Measurements from ENCODE around the gene ADIRF.
"Not testable (repeated sequence)": the region's sequence is repeated elsewhere in the genome, so short reads cannot be mapped to it uniquely, and the experiment has no call there.

The ADIRF gene

DNA sequence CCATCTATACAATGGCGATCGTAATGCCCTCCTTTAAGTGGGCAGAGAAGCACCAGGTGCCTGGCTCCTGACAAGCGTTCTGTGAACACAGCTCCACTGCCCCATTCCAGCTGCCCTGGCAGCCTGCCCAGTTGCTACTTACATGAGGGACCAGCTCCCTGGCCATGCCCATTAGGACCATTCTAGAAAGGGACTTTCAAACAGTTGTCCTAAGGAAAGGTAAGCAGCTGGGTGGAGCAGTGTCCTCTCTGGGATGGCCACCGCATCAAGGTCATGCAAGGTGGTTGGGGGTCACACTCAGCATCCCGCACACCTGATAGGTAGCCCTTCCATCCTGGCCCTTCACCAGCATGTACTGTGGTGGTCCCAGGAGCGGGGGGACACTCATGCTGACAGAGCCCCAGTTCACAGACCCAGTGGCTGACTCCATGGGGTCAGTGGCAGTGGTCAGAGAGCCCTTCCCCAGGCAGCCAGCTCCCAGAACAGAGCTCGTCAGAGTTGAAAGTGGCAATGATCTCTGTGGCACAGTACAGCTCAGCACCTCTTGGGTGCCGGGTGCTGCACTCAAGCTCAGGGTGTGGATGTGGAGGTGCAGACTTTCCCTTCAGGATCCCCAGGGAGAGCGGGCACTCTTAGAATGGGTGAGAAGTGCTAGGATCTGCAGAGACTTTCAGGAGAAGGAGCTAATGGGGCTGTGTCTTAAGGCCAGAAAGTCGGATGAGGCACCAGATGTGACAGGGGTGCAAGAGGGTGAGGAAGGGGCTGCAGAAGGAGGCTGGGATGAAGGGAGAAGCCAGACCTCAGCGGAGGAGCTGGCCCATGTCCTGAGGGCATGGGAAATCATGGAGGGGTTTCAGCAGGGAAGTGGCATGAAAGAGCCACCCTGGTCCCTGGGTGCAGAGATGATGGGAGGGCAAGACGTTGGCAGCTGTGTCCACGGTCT is 21.8 kb upstream of the ADIRF start:
- no peak for DNase-seq (ENCODE audit: low spot score)

DNA sequence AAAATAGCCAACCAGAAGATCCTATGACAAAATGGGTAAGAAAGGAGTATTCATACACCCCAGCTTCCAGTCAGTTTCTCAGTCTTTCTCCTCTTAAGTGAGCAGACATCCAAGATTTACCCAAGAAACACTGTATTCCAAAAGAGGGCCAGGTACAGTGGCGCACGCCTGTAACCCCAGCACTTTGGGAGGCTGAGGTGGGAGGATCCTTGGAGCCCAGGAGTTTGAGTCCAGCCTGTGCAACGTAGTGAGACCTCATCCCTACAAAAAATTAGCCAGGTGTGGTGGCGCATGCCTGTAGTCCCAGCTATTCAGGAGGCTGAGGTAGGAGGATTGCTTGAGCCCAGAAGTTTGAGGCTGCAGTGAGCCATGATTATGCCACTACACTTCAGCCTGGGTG is 20.5 kb upstream of the ADIRF start:
- not testable (repeated sequence) for DNase-seq (ENCODE audit: low spot score)

DNA sequence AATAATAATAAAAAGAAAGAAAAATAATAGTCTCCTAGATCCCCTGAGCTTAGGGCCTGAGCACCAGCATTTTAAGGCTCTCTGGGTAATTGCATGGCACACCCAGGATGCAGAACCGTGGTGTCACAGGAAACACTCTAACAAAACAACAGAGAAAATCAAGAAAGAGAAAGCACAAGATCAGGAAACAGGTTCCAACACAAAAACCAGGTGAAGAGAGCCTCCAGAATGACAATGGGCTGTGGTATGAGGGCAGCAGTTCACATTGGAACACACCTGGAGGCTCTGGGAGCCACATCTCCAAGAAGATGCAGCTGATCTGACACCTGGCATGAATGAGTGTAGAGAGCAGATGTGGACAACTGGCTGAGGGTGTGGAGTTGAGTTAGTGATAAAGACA is 17.9 kb upstream of the ADIRF start:
- no peak for DNase-seq (ENCODE audit: low spot score)

DNA sequence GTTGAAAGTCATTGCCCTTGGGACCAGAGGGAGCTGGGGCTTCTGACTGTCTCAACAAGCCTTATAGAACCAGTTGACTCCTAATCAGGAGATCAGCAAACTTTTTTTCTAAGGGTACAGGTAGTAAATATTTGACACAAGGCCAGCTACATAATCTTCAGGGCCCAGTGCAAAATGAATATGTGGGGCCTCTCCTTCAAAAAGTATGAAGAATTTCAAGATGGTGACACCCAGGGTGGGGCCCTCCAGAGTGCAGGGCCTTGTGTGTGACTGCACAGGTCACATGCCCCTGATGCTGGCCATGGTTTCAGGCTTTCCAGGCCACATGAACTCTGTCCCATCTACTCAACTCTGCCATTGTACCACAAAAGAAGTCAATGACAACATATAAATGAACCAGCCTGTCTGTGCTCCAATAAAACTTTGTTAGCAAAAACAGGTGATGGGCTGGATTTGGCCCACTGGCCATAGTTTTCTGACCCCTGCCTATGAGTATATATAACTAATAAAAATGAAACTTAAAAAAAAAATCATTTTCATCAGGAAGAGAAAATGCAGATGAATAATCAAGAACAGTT is 17.0 kb upstream of the ADIRF start:
- no peak for DNase-seq (ENCODE audit: low spot score)

DNA sequence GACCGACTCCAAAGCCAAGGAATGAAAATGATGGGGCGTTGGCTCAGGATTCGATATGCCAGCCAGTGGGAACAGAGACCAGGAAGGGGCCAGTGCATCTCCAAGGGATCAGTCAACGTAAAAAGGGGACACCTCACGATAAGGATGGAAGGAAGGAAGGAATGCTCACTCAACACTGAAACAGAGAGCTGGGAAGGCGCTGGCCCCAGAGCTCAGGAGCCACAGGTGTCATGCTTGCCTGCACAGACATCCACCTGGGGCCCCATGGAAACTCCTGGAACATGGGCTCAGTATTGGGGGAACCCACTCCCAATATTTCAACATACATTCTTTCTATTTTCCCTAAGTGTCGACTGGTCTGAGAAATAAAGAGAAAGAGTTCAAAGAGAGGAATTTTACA is 16.2 kb upstream of the ADIRF start:
- DNase-seq (ENCODE audit: low spot score), result no peak

DNA sequence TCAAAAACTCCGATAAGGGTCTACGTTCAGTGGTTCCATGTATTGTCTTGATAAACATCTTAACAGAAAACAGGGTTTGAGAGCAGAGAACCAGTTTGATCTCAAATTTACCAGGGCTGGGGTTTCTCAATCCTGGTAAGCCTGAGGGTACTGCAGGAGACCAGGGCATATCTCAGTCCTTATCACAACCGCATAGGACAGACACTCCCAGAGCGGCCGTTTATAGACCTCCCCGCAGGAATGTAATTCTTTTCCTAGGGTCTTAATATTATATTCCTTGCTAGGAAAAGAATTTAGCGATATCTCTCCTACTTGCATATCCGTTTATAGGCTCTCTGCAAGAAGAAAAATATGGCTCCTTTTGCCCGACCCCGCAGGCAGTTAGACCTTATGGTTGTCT is 15.6 kb upstream of the ADIRF start:
- DNase-seq (ENCODE audit: low spot score), result not testable (repeated sequence)

DNA sequence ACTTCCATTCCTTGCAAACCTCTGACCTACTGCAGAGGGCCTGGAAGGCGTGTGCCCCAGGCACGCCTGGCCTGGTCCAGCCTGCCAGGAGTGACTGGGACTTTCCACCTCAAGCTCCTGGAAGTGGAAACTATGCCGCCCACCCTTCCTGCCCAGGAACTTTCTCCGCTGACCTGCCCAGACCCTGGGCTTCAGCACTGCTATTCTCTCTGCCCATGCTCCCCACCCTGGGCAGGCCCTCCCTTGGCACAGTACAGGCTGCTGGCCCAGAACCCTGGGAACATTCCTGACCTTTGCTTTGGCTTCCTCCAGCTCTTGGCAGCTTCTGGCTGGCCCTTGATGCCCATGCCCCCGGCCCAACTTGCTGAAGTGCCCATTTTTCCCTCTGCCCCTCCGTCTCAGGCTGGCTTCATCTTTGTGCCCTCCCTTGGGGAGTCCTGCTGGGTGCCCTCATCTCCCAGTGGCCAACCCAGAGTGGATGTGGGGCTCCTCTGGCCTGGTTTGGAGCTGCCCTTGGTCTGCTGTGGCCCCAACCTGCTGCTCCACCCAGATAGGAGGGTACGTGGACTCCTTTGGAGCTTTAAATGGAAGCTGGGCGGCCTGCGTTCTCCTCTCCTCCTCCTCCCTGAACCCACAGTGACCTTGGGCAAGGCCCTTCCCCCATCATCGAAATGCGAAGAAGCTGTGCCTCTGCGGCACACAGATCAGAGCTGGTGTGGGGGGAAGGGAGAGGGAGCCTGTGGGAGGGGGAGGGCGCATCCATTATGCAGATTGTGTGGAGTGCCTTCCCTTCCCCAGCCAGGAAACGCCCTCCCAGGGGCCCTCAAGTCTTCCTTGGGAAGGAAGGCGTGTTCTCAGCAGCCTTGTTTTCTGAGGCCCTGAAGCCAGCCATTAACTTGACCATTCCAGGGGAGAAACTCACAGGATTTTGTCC is 14.3 kb upstream of the ADIRF start:
- peak; percentile 63 for DNase-seq (ENCODE audit: low spot score)

DNA sequence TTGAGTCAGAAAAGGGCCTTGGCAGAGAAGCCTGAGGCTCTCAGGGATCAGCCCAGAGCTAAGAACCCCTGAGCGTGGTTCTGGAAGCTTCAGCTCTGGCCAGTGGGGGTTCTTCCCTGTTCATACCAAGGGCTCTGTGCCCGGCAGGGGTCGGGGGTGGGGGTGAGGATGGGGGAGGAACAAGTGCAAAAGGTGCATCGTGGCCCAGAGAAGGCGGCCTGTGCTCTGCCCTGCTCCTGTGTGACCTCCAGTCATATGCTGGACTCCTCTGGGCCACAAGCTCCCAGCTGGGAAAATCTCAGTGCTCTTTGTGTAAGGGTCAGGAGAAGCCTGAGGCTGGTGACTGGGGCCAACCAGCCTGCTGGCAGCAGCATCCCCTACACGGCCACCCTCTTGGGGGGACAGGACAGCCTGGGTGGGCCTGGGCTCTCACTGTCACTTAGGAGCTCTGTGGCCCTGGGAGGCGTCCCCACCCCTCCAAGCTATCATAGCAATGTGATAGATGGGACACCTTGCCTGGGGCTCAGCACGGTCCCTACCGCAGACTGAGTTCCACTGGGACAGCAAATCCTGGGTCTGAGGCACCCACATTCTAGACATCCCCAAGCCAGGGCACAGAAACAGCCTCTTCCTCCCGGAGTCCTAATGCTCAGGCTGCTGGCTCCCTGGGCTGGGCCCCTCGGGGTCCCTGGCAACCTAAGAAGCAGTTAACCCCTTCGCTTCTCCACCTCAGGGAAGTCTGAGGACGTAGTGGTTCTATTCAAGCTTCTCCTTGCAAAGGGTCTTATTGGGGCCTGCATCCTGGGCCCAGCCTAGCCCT is 13.4 kb upstream of the ADIRF start:
- no peak for DNase-seq (ENCODE audit: low spot score)

DNA sequence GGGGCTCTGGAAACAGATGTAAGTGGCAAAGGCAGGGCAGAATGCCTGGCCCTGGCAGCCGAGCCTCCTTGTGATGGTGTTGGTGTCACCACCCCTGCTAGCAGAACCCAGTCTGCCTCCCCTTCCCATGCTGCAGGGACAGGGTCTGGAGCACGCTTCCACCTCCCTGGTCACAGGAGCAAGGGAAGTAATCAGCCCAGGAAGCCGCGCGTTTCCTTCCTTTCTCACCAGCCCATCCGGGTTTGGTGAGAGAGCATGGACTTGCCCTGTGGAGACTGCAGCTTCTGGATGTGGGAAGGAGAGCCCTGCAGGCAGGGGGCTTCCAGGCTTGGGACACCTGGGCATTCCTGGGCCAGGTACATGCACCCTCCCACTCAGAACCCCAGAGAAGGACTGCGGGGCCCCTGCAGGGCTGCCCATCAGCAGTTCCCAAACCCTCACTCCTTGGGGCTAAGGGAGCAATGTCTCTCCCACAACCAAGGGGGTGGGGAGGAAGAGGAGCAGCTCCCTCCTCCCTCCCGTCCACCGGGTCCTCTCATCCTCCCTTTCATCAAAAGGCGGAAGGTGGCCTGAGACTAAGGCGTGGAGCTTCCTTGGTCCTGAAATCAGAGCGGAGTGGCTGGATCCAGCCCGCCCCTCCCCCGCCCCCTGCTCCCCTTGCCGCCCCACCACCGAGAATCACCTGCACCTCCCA is 12.6 kb upstream of the ADIRF start:
- DNase-seq (ENCODE audit: low spot score), result no peak

DNA sequence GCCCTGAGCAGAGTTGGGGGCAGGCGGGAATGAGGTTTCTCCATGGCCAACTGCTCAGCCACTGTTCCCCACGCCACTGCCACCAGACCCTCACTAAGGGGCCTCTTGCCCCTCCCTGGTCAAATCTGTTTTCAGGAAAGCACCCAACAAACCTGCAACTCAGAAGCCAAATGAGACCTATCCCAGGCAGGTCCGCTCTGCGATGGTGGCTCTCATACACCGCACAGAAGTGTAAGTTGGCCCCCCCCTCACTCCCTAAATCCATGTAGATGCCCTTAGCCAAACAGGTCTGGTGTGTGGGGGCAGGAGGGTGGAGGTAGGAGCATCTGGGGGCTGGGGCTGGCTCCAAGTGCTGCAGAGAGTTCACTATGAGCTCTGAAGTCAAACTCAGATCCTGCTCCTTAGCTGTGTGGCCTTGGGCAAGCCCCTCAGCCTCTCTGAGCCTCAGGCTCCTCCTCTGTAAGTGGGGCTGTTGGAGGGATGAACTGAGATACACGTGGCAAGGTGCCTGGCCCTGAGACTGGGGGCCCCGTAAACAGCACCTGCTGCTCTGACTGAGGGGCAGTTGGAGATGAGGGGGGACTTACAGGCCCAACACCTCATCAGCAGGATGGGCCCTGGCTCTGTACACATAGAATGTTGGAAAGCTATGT is 12.0 kb upstream of the ADIRF start:
- no peak for DNase-seq (ENCODE audit: low spot score)

DNA sequence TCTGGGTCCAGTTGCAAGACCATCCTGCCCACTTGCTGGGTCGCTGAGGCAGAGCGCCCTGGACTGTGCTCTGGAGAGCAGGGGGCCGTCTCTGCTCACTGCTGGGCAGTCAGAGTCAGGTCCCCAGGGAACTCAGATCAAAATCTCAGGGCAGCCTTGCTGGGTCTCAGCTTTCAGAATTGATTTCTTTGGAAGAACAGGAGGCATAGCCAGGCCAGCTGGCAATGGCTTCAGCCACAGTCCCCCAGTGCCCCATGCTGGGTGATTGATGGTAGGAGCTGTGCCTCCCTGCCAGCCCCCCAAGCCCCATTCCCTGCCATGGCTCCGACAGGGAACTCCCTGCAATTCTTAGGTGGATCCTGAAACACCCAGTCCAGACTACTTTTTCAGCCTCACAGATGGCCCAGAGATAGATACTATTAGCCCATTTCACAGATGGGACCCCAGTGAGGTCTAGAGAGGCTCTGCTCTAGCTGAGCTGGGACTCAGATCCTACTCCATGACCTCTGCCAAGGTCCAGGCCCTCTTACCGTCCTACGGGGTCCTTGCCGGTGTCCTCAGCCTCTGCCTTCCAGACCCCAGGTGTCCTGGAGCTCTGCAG is 11.3 kb upstream of the ADIRF start:
- no peak for DNase-seq (ENCODE audit: low spot score)

DNA sequence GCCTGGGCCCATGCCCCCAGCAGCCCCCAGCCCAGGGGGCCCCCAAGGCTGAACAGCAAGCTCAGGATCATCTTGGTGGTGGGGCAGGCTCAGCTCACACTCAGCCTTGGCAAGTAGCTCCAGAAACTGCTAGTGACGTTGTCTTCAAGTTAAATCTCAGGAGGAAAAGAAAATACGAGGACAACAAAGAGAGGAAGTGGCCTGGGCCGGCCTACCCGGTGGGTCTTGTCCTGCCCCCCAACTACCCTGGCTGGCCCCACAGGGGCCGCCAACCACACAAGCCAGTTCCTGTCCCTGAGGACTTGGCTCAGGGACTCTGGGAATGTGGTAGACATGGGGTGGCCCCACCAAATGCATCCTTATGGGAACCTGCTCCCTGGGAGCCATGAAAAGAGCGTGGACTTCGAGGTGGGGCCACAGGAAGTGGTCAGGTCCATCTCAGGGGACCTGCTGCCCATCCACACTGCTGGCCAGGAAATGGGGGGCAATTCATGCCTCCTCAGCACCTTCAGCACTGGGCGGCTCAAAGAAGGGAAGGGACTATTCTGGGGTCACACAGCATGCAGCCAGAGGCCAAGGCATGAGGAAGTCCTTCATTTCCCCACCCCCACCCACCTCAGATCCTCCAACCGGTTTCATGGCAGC is 10.7 kb upstream of the ADIRF start, which contains the start of gene MMRN2:
TSS of gene MMRN2 (minus strand) at position 145 of the 645 bp plus-strand sequence. CDS start at position 71, 74 bp downstream.
- DNase-seq (ENCODE audit: low spot score), result no peak

DNA sequence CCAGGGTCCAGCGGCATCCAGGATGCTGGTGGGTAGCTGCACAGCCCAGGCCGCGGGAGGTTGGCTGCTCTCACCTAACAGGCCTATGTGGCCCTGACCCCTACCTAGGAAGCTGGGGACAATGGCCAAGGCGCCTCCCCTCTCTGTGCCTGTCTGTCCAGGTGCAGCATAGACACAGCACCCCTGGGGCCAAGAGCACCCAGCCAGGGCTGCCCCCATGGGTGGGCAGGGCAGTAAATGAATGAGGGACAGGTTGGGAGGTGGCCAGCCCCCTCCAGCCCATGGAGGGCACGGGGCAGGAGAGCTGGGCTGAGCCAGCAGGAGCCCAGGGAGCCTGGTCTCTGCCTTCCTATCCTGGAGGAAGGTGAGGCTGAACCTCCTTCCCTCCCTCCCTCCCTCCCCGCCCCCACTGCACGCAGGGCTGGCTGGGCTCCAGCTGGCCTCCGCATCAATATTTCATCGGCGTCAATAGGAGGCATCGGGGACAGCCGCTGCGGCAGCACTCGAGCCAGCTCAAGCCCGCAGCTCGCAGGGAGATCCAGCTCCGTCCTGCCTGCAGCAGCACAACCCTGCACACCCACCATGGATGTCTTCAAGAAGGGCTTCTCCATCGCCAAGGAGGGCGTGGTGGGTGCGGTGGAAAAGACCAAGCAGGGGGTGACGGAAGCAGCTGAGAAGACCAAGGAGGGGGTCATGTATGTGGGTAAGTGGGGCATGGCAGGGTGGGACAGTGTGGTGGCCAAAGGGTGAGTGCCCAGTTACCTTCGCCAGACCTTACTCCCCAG is 10.0 kb upstream of the ADIRF start, which contains the start of gene SNCG:
TSS of gene SNCG (plus strand) at position 484 of the 785 bp plus-strand sequence. CDS start at position 583, 99 bp downstream.
- DNase-seq (ENCODE audit: low spot score), result no peak

DNA sequence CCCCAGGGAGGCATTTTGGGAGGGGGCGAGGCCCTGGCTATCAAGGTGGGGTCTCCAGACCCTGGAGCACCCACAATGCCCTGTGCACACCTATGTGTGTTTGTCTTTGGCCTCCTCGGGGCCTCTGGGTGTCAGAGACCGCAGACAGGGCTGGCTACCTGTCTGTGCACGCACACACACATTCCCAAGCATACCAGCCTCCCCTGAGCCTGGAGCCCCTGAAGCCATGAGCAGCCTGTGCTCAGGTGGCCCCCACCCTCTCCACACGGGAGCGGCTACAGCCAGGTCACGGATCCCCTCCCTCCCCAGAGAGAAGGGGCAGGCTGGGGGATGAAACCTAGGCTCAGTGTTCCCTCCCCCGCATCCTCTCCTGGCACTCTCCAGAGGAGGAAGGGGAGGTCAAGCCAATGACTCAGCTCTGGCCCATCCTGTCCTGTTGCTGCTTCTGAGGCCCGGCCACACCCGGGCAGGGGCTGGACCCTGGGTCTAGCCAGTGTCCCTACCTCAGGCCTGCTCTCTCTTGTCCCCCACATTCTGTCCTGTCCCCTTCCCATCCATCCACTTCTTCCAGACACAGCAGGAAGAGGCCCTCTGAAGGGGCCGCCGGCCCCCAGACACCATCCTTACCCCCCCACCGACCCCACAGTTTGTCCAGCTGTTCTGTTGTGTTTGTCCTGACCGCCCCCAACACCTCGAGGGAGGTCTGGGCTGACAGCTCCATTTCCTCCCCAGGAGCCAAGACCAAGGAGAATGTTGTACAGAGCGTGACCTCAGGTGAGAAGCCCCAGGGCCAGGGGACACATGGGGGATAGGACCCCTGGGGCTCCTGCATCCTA is 9.2 kb upstream of the ADIRF start:
- peak; percentile 84 for DNase-seq (ENCODE audit: low spot score)

DNA sequence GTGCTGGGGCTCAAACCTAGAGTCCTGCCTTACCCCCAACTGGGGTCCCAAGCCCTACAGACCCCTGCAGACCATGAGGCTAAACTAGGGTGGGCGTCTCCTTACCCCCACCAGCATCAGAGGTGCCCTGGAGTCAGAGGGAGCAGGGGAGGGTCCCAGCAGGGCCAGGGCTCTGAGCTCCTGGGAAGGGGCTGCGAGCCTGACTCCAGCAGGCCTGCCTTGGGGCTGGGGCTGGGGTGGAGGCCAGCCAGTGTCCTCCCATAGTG is 8.6 kb upstream of the ADIRF start:
- DNase-seq (ENCODE audit: low spot score), result no peak

DNA sequence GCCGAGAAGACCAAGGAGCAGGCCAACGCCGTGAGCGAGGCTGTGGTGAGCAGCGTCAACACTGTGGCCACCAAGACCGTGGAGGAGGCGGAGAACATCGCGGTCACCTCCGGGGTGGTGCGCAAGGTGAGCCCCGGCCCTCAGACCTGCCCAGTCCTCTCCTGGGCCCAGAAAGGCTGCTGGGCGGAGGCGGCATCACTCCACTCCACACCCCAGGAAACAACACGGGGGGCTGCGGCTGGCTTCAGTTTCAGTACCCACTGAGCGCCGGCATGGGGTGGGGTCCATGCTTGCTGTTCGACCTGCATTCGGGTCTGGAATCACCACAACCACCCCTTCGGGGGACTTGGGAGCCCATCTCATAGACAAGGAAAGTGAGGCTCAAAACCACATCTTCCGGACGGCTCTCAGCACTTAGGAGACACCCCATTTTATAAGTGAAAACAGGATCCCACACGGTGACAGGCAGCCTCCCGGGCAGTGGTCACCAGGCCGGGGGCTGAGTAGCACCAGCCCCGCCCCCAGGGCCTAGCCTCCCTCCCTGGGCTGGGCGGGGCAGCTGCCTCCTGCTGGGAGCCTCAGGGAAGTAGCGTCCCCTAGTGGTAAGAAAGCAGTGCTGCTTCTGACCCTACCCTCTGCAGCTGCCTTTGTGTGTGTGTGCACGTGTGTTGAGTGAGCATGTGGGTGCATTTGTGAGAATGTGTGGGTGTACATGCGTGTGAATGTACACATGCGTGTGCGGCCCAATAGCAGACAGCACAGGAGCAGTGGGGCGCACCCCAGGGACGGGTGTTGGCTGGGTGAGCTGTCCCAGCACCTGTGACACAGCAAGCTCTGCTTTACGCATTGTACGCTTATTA is 8.0 kb upstream of the ADIRF start:
- peak; percentile 86 for DNase-seq (ENCODE audit: low spot score)
